DND-41 (cell line): Measurements from ENCODE around the gene CACYBP.

ENCODE experiments used
- EZH2 ChIP-seq: IDR thresholded peaks from 3 replicates; pipeline ENCODE4 v1.6.1; 2012; ENCODE audit warnings: borderline replicate concordance, low read depth, mild to moderate bottlenecking, moderate library complexity, low read length, inconsistent platforms; ENCODE audit not compliant: severe bottlenecking
- TF ChIP-seq, protein P1 (sequence below): IDR thresholded peaks from 2 replicates; pipeline ENCODE4 v1.5.1; 2012; ENCODE audit warnings: borderline replicate concordance, low read length, moderate library complexity, mild to moderate bottlenecking; ENCODE audit not compliant: poor library complexity, severe bottlenecking; ENCODE audit errors: extremely low read depth

DNA sequence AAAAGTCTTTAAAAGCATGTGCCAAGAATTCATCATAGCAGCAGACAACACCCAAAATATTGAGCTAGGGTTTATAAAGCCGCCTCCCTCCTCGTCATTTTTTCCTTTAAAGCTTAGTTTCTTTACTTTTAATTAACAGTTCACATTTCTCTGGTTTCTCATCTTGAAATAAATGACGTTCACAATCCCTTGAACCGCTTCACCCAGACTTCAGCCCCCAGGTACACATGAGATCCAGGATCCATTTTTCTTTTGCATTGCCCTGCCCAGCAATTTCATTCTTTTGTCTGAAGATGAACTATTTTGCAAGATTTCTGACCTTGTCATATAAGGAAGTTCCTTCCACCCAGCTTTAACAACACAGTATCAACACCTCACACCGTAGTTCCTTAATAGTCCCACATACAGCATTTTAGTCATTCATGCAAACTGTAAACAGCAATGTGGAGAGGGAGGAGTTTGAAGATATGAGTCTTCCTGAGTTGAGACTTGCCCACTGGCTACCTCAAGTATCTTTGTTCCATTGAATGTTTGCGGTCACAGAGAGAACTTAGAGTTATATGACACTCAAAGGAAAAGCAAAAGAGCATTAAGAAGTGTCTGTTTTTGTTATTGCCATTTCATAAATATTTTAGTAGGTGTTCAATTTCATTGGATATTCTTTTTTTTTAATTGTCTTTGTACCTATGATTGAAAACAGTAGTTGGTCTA lies 35.3 kb upstream of the CACYBP start:
- TF ChIP-seq, protein P1, sequence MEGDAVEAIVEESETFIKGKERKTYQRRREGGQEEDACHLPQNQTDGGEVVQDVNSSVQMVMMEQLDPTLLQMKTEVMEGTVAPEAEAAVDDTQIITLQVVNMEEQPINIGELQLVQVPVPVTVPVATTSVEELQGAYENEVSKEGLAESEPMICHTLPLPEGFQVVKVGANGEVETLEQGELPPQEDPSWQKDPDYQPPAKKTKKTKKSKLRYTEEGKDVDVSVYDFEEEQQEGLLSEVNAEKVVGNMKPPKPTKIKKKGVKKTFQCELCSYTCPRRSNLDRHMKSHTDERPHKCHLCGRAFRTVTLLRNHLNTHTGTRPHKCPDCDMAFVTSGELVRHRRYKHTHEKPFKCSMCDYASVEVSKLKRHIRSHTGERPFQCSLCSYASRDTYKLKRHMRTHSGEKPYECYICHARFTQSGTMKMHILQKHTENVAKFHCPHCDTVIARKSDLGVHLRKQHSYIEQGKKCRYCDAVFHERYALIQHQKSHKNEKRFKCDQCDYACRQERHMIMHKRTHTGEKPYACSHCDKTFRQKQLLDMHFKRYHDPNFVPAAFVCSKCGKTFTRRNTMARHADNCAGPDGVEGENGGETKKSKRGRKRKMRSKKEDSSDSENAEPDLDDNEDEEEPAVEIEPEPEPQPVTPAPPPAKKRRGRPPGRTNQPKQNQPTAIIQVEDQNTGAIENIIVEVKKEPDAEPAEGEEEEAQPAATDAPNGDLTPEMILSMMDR, result no peak
- TF ChIP-seq EZH2, result no peak
